ENCODE data around the gene USP33. TPM values are rescaled to one million over a fixed set of nuclear protein-coding genes. Genes with fewer than 3 reads are reported as not detected.

USP33 gene
- total and polyA plus RNA-seq, 10 of the 15 experiments (the other 5 are each of a cell fraction or from before 2014, with no cell fraction given): 13.1 to 49.9 (median 32.2) TPM

DNA sequence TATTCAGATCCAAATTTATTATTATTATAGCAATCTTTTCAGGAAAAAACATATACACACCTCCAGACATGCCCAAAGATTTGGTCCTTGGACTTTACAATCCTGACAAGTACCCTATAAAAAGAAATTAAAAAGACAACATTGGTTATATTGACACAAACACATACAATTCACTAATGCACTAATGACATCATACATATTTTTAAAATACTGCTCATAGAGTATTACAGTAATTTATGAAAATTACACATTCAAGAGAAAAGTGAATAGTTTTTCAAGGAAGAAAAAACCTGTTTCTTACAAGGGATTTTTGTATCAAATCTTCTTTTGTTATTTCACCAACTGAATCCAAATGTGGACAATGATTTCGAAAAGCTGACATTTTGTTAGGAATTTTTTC lies 18.3 kb downstream of the USP33 start (continued):
- TF ChIP-seq, protein P1, sequence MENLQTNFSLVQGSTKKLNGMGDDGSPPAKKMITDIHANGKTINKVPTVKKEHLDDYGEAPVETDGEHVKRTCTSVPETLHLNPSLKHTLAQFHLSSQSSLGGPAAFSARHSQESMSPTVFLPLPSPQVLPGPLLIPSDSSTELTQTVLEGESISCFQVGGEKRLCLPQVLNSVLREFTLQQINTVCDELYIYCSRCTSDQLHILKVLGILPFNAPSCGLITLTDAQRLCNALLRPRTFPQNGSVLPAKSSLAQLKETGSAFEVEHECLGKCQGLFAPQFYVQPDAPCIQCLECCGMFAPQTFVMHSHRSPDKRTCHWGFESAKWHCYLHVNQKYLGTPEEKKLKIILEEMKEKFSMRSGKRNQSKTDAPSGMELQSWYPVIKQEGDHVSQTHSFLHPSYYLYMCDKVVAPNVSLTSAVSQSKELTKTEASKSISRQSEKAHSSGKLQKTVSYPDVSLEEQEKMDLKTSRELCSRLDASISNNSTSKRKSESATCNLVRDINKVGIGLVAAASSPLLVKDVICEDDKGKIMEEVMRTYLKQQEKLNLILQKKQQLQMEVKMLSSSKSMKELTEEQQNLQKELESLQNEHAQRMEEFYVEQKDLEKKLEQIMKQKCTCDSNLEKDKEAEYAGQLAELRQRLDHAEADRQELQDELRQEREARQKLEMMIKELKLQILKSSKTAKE (IDR thresholded peaks at IDR 0.05; ENCODE audit: low read depth, poor library complexity, severe bottlenecking): no peak
- TF ChIP-seq CREB1 (IDR thresholded peaks at IDR 0.05; ENCODE audit: low read depth) (no peak), HDAC2 (IDR thresholded peaks at IDR 0.05) (no peak), RUNX3 (IDR thresholded peaks at IDR 0.05; ENCODE audit: low read length) (no peak), ZNF217 (IDR thresholded peaks at IDR 0.05) (no peak)

DNA sequence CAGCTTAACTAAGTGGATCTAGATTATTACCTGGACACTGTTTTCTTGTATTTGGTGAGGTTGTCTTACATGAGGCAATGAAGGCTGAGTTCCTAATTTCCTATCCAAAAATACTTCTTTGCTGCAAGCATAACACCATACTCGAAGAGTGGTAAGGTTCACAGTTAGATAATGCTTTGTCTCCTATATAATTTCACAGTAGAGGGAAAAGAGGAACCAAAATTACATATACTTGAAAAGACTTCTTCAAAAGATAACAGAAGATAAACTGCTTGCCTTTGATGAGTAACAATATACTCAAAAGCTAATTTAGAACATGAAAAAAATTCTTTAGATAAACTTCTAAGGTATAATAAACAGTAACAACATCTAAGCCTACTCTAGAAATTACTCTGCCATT lies 20.4 kb downstream of the USP33 start:
- POLR2A ChIA-PET: interaction anchor here (0.5 kb wide), 1 partner anchor 56 kb away, joined by 3 read pairs; no protein-coding TSS in a partner anchor
- CTCF ChIA-PET: interaction anchor here (1.5 kb wide), 1 partner anchor 375 kb away, joined by 3 read pairs; no protein-coding TSS in a partner anchor
- TF ChIP-seq, protein P2, sequence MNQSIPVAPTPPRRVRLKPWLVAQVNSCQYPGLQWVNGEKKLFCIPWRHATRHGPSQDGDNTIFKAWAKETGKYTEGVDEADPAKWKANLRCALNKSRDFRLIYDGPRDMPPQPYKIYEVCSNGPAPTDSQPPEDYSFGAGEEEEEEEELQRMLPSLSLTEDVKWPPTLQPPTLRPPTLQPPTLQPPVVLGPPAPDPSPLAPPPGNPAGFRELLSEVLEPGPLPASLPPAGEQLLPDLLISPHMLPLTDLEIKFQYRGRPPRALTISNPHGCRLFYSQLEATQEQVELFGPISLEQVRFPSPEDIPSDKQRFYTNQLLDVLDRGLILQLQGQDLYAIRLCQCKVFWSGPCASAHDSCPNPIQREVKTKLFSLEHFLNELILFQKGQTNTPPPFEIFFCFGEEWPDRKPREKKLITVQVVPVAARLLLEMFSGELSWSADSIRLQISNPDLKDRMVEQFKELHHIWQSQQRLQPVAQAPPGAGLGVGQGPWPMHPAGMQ (IDR thresholded peaks at IDR 0.05; ENCODE audit: borderline replicate concordance): no peak
- TF ChIP-seq JUND (IDR thresholded peaks at IDR 0.05; ENCODE audit: low read depth, low read length) (no peak), GABPA (IDR thresholded peaks at IDR 0.05; ENCODE audit: low read depth) (no peak), STAT1 (conservative IDR thresholded peaks at IDR 0.05) (no peak), EP300 (IDR thresholded peaks at IDR 0.05; ENCODE audit: borderline replicate concordance in 1 of 2, control insufficient read depth in 1 of 2, low read depth in 2 of 2, low read length in 2 of 2) (no peak)
- TF ChIP-seq, protein P3, sequence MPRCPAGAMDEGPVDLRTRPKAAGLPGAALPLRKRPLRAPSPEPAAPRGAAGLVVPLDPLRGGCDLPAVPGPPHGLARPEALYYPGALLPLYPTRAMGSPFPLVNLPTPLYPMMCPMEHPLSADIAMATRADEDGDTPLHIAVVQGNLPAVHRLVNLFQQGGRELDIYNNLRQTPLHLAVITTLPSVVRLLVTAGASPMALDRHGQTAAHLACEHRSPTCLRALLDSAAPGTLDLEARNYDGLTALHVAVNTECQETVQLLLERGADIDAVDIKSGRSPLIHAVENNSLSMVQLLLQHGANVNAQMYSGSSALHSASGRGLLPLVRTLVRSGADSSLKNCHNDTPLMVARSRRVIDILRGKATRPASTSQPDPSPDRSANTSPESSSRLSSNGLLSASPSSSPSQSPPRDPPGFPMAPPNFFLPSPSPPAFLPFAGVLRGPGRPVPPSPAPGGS (IDR thresholded peaks at IDR 0.05; ENCODE audit: borderline replicate concordance, insufficient read depth, low read depth, low read length, poor library complexity, severe bottlenecking): no peak
- TF ChIP-seq, protein P4, sequence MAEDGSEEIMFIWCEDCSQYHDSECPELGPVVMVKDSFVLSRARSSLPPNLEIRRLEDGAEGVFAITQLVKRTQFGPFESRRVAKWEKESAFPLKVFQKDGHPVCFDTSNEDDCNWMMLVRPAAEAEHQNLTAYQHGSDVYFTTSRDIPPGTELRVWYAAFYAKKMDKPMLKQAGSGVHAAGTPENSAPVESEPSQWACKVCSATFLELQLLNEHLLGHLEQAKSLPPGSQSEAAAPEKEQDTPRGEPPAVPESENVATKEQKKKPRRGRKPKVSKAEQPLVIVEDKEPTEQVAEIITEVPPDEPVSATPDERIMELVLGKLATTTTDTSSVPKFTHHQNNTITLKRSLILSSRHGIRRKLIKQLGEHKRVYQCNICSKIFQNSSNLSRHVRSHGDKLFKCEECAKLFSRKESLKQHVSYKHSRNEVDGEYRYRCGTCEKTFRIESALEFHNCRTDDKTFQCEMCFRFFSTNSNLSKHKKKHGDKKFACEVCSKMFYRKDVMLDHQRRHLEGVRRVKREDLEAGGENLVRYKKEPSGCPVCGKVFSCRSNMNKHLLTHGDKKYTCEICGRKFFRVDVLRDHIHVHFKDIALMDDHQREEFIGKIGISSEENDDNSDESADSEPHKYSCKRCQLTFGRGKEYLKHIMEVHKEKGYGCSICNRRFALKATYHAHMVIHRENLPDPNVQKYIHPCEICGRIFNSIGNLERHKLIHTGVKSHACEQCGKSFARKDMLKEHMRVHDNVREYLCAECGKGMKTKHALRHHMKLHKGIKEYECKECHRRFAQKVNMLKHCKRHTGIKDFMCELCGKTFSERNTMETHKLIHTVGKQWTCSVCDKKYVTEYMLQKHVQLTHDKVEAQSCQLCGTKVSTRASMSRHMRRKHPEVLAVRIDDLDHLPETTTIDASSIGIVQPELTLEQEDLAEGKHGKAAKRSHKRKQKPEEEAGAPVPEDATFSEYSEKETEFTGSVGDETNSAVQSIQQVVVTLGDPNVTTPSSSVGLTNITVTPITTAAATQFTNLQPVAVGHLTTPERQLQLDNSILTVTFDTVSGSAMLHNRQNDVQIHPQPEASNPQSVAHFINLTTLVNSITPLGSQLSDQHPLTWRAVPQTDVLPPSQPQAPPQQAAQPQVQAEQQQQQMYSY (CRISPR knock-in tag; IDR thresholded peaks at IDR 0.05): no peak

More for the DNA sequence above, 20.4 kb downstream of the USP33 start:
- H3K4me2 ChIP-seq (ENCODE audit: control insufficient read depth, insufficient read depth): no peak overlapping the region
- intact Hi-C loops (cut with micrococcal nuclease; ENCODE audit: unreplicated experiment) (no loop called here), in situ Hi-C loops (cut with MboI) (no loop called here)
- no peak overlapping the region for H3K9ac ChIP-seq (ENCODE audit: control insufficient read depth, insufficient read depth, low read length)
- H2AFZ ChIP-seq (ENCODE audit: control insufficient read depth, low read depth, low read length): no peak overlapping the region
- FAIRE-seq (no peak), DNase-seq (ENCODE audit: low read depth, low spot score) (no peak), ATAC-seq (no peak)
- H3K4me1 ChIP-seq (ENCODE audit: control insufficient read depth, insufficient read depth, low read length): no peaks in the 10 kb centered on the region
- H3K27me3 ChIP-seq (replicated peaks in 1 of 2; ENCODE audit: control insufficient read depth in 2 of 2, insufficient read depth in 2 of 2, low read length in 1 of 2): no peaks in the 10 kb centered on the region
- 100% methylated on average over 1 of the region's 1 CpG for WGBS (ENCODE audit: insufficient coverage, insufficient replicate concordance, low lambda C conversion rate, missing lambda C conversion rate)
- H3K27ac ChIP-seq (ENCODE audit: control insufficient read depth, insufficient read depth): no peak overlapping the region
- BruUV-seq (replicated peaks): no TSS peak
- ChIA-PET SMC1A (ENCODE audit: uncharacterized antibody, unreplicated experiment) (interaction anchor here (1.0 to 1.9 kb wide), 2 partner anchors 12 to 16 kb away, joined by 5 to 6 read pairs; no protein-coding TSS in a partner anchor), RAD21 (ENCODE audit: unreplicated experiment) (interaction anchor here (1.0 kb wide), 1 partner anchor 56 kb away, joined by 3 read pairs; no protein-coding TSS in a partner anchor)
- H3K79me2 ChIP-seq (ENCODE audit: control insufficient read depth, insufficient read depth, low read length): peaks cover 8% of the 10 kb centered on the region
- no peaks in the 10 kb centered on the region; the same call in 2 of the 3 replicates for H3K9me3 ChIP-seq (replicated peaks; ENCODE audit: control insufficient read depth, insufficient read depth, low read length)
- H4K20me1 ChIP-seq (ENCODE audit: control insufficient read depth, insufficient read depth): no peaks in the 10 kb centered on the region
- H3K4me3 ChIP-seq: no peak overlapping the region
- peaks cover 0 to 12% of the 10 kb centered on the region in 2 experiments; a peak in 3 of 4 replicates for H3K36me3 ChIP-seq (ENCODE audit: control insufficient read depth in 2 of 2, insufficient read depth in 2 of 2, low read length in 1 of 2)

Measured in GM12878 (cell line).